ENCODE results near the gene WFS1. TPM values are rescaled to one million over a fixed set of nuclear protein-coding genes. Genes with fewer than 3 reads are reported as not detected.

Gene WFS1
- total and polyA plus RNA-seq, 2 donors (not counting 3 experiments of a cell fraction or from before 2014, with no cell fraction given) = 48.2 to 70.0 TPM

- Histone ChIP-seq H3K9me1 (replicated peaks; ENCODE audit: control insufficient read depth, extremely low read depth, insufficient read depth, low read length) (no peaks in the 10 kb centered on the region), H3K4me3 (replicated peaks in 1 of 3; ENCODE audit: insufficient read depth in 1 of 3, low read depth in 1 of 3, low read length in 3 of 3) (no peak overlapping the region), H4K20me1 (replicated peaks; ENCODE audit: control insufficient read depth, extremely low read depth, insufficient read depth, low read length) (no peaks in the 10 kb centered on the region), H3K27me3 (ENCODE audit: control insufficient read depth in 2 of 2, insufficient read depth in 2 of 2, low read length in 2 of 2) (peaks cover 3% of the 10 kb centered on the region in 2 experiments), H3K4me2 (ENCODE audit: insufficient read depth, low read length) (no peak overlapping the region), H3K9ac (replicated peaks; ENCODE audit: extremely low read depth, insufficient read depth, low read length) (no peak overlapping the region), H3K36me3 (ENCODE audit: control insufficient read depth in 2 of 2, extremely low read depth in 1 of 2, insufficient read depth in 2 of 2, low read length in 2 of 2) (no peaks in the 10 kb centered on the region), H3K9me3 (replicated peaks; ENCODE audit: control insufficient read depth, insufficient read depth, low read length) (no peaks in the 10 kb centered on the region), H2AFZ (ENCODE audit: low read depth, low read length) (no peak overlapping the region), H3K4me1 (ENCODE audit: control insufficient read depth, extremely low read depth, insufficient read depth, low read length) (no peaks in the 10 kb centered on the region), H3K79me2 (ENCODE audit: control insufficient read depth, insufficient read depth, low read length) (no peaks in the 10 kb centered on the region), H3K27ac (ENCODE audit: insufficient read depth, low read depth, low read length) (no peak overlapping the region)
- ChIA-PET CTCF (interaction anchor here (1.0 to 16.2 kb wide), 6 partner anchors 9 to 335 kb away, joined by 3 to 808 read pairs (median 9); partner anchors contain the start of gene WFS1), POLR2A (no interaction called here)
- TF ChIP-seq CTCF (IDR thresholded peaks at IDR 0.05; ENCODE audit: extremely low read depth in 1 of 2, insufficient read depth in 1 of 2, low read depth in 1 of 2, low read length in 2 of 2) = peak; percentile 46 to 54
- TF ChIP-seq EZH2 (IDR thresholded peaks at IDR 0.05; ENCODE audit: borderline replicate concordance, low read depth, low read length, severe bottlenecking) = no peak
- BruUV-seq (replicated peaks) = no TSS peak
- DNase-seq (ENCODE audit: low read depth, low spot score) = no peak
- intact Hi-C loops (cut with micrococcal nuclease) = no loop called here
- FAIRE-seq = no peak
- dilution Hi-C loops (cut with MboI; ENCODE audit: extremely low pct_ligation_motif_present, low sequenced_read_pairs) = no loop called here
These were observed 63.9 kb downstream of the WFS1 start for GRCh38 chr4:6333301-6334202.
